Measurements from ENCODE around the gene ISLR2.
"Not testable (repeated sequence)": the region's sequence is repeated elsewhere in the genome, so short reads cannot be mapped to it uniquely, and the experiment has no call there.

Gene ISLR2

DNA sequence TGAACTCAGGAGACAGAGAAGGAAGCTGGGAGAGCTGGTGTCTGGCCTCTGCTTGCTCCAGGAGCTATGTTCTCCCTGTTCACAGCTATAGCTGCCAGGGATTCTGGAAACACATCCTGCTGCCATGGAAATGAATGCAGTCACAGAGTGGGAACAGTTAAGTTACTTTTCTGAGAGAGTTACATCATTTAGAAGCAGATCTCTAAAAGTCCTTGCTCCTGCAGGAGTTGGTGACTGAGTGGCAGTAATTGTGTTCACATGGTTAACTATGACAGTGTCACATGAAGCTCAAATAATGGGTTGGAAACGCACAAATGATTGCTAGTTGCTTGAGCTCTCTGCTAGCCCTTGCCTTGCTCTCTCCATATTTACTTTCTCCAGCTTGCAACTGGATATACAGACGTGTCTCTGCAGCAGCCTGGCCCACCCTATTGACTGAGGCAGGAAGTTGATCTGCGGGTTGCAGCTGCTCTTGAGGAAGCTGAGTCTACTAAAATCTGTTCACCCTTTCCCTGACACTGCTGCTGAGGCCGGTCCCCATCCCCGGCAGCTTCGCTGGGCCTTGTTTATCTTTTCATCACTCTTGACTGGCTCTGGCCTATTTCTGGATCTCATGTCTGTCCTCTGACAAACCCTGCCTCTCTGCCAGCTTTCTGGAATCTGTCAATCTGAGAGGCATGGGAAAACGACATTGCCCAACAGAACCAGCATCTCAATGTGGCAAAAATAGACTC, 26.5 kb downstream of the ISLR2 start:
- DNase-seq (no peak), ATAC-seq (replicated peaks) (no peak)
- Mint-ChIP-seq H3K27ac (no peak overlapping the region), H3K4me1 (ENCODE audit: low read depth in 2 of 2) (peaks cover 3 to 9% of the 10 kb centered on the region in 2 donors), H3K4me3 (no peak overlapping the region), H3K36me3 (ENCODE audit: insufficient read depth) (no peaks in the 10 kb centered on the region), H3K27me3 (peaks cover 51 to 58% of the 10 kb centered on the region in 2 donors), H3K9me3 (no peaks in the 10 kb centered on the region)

DNA sequence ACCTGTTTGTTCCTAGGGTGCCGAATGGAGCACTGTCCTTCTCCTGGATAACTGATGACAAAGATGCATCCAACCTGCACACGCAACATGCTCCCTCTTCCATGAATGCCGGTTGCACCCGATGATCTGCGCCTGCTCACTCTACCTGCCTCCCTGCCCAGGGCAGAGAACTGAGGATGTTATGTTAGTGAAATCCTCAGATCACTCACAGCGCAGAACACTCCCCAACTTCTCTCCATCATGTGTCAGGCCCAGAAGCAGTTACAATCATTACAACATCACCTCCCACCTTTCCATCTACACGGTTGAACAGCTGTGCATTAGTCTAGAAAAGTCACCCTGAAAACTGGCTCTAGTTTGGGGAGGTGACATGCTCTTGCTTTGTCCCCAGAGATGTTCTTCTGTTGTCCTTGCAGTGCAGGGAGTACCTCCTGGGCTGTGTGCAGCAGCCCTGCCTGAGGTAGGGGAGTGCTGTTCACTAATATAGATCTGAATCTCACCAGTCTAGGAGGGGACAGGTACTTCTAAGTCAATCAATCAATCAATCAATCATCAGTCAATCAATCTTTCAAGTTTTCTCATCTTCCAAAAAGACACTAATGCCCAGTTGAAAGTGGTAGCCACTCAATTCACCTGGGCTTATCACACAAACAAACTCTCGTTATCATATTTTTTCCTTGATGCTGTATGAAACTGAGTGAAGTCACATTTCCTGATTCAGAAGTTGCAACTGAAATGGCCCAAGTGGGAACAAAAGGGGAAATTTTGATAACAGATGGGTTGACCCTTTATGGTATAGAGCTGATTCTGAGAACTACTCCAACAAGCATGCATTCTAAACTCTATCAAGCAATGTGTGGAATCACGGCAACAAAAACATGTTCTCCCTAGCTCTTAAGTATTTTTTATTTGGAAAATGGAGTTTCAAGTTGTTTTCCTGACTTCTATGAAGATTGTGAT, 27.8 kb downstream of the ISLR2 start:
- H3K4me3 Mint-ChIP-seq, result no peak overlapping the region
- peaks cover 57 to 65% of the 10 kb centered on the region in 2 donors for H3K27me3 Mint-ChIP-seq
- H3K27ac Mint-ChIP-seq, result no peak overlapping the region
- DNase-seq (no peak), ATAC-seq (replicated peaks) (no peak)
- H3K4me1 Mint-ChIP-seq (ENCODE audit: low read depth in 2 of 2), result peaks cover 3 to 9% of the 10 kb centered on the region in 2 donors
- H3K9me3 Mint-ChIP-seq, result no peaks in the 10 kb centered on the region
- no peaks in the 10 kb centered on the region for H3K36me3 Mint-ChIP-seq (ENCODE audit: insufficient read depth)

DNA sequence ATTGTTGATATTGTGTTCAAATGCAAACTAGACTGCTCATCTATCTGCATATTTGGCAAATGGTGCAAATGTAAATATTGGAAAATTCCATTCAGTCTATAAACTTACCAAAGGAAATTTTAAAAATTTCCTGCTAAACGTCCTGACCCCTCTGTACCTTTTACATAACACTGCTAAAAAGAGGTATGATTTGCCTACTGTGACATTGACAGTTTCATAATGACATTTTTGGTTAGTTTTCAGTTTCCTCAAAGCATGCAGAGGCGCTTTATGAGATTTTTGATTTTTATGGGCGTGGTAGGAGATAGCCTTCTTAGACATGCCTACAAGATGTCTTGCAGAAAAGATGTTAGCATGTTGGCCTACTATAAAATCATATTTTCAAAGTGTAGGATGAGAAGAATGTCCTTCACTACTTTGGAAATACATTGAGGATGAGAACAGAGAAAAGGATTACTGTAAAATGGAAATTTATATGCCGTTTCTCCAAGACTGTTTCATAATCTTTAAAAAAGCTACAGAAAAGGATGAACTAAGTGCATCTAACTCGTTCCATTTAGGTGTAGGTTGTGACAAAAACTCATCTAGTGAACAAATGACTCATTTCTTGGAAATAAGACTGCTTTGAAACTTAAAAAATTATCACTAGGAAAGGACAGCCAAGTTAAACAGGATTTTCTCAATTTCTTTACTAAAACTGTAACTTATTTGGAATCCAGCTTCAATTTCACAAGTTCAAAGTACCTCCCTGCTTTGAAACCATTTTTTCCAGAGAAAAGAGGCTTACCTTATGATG, 28.7 kb downstream of the ISLR2 start:
- Mint-ChIP-seq H3K36me3 (ENCODE audit: insufficient read depth) (no peaks in the 10 kb centered on the region), H3K9me3 (no peaks in the 10 kb centered on the region), H3K4me3 (no peak overlapping the region), H3K27ac (no peak overlapping the region), H3K27me3 (peaks cover 61 to 66% of the 10 kb centered on the region in 2 donors), H3K4me1 (ENCODE audit: low read depth in 2 of 2) (peaks cover 3 to 9% of the 10 kb centered on the region in 2 donors)
- no peak for ATAC-seq (replicated peaks)
- DNase-seq, result no peak

DNA sequence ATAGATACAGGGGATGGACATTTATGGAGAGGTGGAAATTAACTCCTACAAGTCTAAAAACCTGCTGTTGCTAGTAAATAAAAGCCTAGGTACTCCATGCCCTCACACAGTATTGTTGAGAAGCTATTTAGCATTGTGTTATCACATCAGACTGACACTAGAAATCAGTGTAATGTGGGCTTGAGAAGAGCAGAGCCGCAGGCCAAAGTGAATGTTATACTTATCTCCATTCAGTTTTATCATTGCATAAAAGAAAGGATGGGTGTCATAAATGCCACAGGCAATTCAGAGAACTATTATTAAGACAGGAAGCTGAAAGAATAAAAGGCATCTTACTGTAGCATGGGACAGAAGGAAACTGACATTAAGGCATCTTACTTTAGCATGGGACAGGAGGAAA, 29.4 kb downstream of the ISLR2 start:
- H3K27me3 Mint-ChIP-seq, result peaks cover 64 to 71% of the 10 kb centered on the region in 2 donors
- no peak overlapping the region for H3K4me3 Mint-ChIP-seq
- no peaks in the 10 kb centered on the region for H3K36me3 Mint-ChIP-seq (ENCODE audit: insufficient read depth)

DNA sequence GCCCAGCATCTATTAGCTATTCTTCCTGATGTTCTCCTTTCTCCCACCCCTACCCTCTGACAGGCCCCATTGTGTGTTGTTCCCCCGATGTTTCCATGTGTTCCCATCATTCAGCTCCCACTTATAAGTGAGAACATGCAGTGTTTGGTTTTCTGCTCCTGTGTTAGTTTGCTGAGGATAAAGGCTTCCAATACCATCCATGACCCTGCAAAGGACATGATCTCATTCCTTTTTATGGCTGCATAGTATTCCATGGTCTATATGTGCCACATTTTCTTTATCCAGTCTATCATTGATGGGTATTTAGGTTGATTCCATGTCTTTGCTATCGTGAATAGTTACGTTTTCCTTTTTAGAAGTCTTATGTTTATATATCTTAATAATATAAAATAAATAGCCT, 30.0 kb downstream of the ISLR2 start:
- H3K9me3 Mint-ChIP-seq; DNase-seq; ATAC-seq (replicated peaks); H3K4me3 Mint-ChIP-seq; H3K4me1 Mint-ChIP-seq (ENCODE audit: low read depth in 2 of 2); H3K36me3 Mint-ChIP-seq (ENCODE audit: insufficient read depth); H3K27ac Mint-ChIP-seq: not testable (repeated sequence)
- peaks cover 65 to 67% of the 10 kb centered on the region in 2 donors for H3K27me3 Mint-ChIP-seq

More for the DNA sequence above, 29.4 kb downstream of the ISLR2 start:
- Mint-ChIP-seq H3K27ac (no peak overlapping the region), H3K9me3 (peaks cover 0 to 3% of the 10 kb centered on the region in 2 donors), H3K4me1 (ENCODE audit: low read depth in 2 of 2) (peaks cover 3 to 9% of the 10 kb centered on the region in 2 donors)
- DNase-seq (no peak), ATAC-seq (replicated peaks) (no peak)

DNA sequence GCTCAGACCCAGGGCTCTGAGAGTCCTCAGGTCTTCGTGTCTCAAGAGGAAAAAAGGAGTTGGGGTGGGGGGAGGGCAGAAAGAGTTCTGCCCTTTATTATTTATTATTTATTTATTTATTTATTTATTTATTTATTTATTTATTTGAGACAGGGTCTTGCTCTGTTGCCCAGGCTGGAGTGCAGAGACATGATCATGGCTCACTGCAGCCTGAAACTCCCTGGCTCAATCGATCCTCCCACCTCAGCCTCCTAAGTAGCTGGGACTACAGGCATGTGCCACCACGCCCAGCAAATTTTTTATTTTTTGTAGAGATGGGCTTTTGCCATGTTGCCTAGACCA, 31.8 kb downstream of the ISLR2 start:
- H3K4me3 Mint-ChIP-seq; H3K4me1 Mint-ChIP-seq (ENCODE audit: low read depth in 2 of 2); H3K27ac Mint-ChIP-seq; DNase-seq; H3K9me3 Mint-ChIP-seq; ATAC-seq (replicated peaks); H3K36me3 Mint-ChIP-seq (ENCODE audit: insufficient read depth): not testable (repeated sequence)
- H3K27me3 Mint-ChIP-seq, result peaks cover 55 to 68% of the 10 kb centered on the region in 2 donors

DNA sequence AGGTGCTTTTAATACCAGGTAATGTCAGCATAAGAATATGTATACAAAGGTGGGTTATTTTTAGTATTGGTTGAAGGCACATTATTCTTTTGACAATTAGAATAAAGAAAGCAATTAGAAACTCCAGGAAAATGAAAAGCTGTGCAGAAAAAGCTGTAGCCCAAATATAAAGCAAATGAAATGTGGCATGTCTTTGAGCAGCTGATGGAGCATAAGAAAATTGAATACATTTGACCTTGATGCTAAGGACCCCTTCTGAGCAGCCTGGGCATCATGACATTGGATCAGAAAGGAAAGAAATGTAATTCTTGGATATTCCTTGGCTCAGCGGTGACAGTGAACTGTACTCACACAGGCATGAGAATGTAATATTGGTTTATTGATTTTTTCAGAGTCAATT, 35.1 kb downstream of the ISLR2 start:
- ATAC-seq (replicated peaks), result no peak
- Mint-ChIP-seq H3K4me1 (ENCODE audit: low read depth in 2 of 2) (no peaks in the 10 kb centered on the region), H3K4me3 (no peak overlapping the region), H3K27me3 (peaks cover 68 to 72% of the 10 kb centered on the region in 2 donors), H3K36me3 (ENCODE audit: insufficient read depth) (no peaks in the 10 kb centered on the region), H3K27ac (no peak overlapping the region), H3K9me3 (peaks cover 0 to 3% of the 10 kb centered on the region in 2 donors)
- DNase-seq, result no peak

DNA sequence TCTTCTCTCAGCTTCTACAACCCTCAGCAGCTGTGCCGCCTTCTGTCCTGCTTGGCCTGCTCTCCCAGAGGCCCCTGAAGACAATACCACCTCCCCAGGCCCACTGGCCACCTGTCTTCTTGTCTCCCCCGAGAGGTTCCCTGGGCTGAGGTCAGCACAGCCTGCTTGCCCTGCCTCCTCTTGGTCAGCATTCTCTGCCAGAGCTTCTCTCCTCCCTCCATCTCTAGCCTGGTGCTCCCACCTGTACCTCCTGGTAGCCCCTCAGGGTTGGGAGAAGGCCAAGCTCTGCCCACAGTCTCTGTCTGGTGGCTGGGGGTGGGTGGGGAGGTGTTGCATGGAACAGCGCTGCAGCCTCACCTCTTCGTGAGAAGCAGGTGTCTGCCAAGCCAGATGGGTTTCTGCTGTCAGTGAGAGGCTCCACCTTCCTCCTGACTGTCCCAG, 37.5 kb downstream of the ISLR2 start:
- Mint-ChIP-seq H3K9me3 (peaks cover 0 to 3% of the 10 kb centered on the region in 2 donors), H3K36me3 (ENCODE audit: insufficient read depth) (no peaks in the 10 kb centered on the region), H3K4me1 (ENCODE audit: low read depth in 2 of 2) (no peaks in the 10 kb centered on the region), H3K4me3 (no peak overlapping the region), H3K27me3 (peaks cover 54 to 65% of the 10 kb centered on the region in 2 donors), H3K27ac (no peak overlapping the region)
- ATAC-seq (replicated peaks) (no peak), DNase-seq (no peak)

DNA sequence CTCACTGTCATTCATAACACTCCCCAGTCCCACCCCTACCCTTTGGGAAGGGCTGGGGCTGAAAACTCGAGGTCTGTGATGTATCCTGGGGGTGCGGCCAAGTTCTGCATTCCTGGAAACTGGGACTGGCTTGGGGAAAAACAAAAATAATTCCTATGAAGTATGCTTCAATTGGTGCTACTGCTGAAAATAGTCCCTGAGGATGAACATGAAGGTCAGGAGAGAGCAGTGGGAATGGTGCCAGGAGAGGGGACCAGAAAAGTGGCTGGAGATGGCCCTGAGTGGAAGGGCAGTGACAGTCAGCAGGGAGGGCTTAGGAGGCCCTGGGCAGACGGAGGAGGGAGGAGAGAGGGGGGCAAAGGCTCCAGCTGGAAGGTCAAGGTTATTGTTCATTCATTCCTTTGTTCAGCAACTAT, 38.3 kb downstream of the ISLR2 start:
- Mint-ChIP-seq H3K4me3 (no peak overlapping the region), H3K4me1 (ENCODE audit: low read depth in 2 of 2) (no peaks in the 10 kb centered on the region), H3K27ac (no peak overlapping the region), H3K9me3 (peaks cover 0 to 3% of the 10 kb centered on the region in 2 donors), H3K36me3 (ENCODE audit: insufficient read depth) (no peaks in the 10 kb centered on the region), H3K27me3 (peaks cover 46 to 57% of the 10 kb centered on the region in 2 donors)
- ATAC-seq (replicated peaks) (no peak), DNase-seq (no peak)

DNA sequence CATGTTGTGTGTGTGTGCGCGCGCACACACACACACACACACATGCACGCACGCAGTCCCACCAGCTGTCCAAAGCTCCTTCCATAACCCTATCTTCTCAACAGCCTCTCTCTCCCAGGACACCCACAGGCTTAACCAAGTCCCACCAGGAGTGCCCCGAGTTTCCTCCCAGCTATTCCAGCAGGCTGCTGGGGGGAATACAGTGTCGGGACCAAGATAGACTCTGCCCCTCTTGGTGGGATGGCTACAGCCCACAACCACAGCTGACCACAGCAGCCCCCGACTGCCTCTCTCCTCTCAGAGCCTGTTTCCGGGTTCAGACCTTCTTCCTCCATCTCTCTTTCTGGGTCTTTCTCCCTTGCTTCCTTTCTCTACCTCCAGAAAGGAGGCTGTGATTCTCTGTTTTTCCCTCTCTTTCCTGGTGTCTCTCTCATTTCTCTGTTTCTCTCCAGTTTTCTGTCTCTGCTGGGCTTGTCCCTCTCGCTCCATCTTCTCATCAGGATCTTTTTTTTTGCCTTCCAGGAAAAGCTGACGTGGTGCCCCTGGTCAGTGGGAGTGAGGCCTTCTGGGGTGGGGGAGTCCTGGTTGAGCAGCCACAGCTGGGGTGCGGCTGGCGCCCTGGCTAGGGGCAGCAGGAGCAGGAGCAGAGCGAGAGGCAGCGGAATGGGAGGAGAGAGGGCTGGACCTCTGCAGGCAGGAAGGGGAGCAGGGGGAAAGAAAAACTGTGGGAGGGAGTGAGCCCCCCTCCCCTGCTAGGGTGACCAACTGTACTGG, 39.9 kb downstream of the ISLR2 start:
- no peaks in the 10 kb centered on the region for H3K36me3 Mint-ChIP-seq (ENCODE audit: insufficient read depth)
- no peak overlapping the region for H3K4me3 Mint-ChIP-seq
- H3K27ac Mint-ChIP-seq, result no peak overlapping the region
- H3K9me3 Mint-ChIP-seq, result no peaks in the 10 kb centered on the region
- H3K4me1 Mint-ChIP-seq (ENCODE audit: low read depth in 2 of 2), result no peaks in the 10 kb centered on the region
- H3K27me3 Mint-ChIP-seq, result peaks cover 34 to 44% of the 10 kb centered on the region in 2 donors
- DNase-seq (no peak), ATAC-seq (replicated peaks) (no peak)

DNA sequence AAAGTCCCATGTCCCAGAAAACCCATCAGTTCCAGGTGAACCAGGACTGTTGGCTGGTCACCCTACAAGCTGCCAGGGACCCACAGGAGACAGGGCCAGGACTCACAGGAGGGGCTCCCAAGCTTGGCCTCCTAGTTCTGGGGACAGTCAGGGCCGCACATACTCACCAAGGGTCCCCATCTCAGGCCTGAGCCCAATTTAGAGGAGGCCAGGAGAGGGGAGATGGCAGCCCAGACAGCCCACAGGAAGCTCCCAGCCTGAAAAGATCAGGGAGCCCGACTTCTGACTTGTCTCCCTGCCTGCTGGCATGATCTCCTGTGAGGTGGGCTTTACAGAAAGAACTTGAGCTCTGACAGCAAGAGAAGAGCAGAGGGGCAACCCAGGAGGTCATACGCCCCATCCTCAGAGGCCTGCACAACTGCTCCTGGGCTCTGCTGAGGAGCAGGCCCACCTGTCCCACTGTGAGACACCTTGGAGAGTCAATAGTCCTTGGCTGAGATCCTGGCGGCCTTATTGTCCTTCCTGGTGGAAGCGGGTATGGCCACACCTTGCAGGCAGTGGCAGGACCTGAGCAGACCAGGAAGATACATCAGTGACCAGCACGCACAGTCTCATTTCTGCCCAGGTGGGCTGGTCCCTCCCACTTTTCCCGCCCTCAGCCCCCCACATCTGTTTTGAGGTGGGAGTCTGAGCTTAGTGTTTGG, 40.6 kb downstream of the ISLR2 start:
- peaks cover 32 to 51% of the 10 kb centered on the region in 2 donors for H3K27me3 Mint-ChIP-seq

DNA sequence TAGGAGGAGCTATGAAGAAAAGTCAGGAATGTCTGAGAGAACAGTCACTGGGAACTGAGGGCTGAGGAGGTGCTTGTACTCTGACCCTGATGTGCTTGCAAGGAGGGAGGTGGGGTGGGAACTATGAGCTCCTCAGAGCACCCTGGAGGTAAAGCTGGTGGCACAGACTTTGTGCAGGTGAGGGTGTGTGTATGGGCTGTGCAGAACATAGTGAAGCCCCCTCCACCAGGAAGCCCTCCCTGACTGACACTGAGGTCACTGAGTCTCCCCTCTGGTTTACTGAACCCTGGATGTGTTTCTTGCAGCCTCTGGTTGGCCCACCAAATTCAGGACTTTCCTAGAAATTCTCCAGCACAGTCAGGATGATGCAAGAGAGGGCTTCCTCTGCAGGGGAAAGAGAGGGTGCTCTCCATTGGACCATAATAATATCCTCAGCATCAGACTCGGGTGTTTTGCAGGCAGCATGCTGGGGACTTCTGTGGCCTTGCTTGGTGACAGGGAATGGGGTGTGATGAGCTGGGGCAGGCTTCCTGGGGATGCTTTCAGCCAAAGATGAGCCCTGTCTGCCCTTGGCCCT, 41.7 kb downstream of the ISLR2 start:
- ATAC-seq (replicated peaks), result no peak
- no peaks in the 10 kb centered on the region for H3K9me3 Mint-ChIP-seq
- H3K4me1 Mint-ChIP-seq (ENCODE audit: low read depth in 2 of 2), result no peaks in the 10 kb centered on the region
- H3K36me3 Mint-ChIP-seq (ENCODE audit: insufficient read depth), result no peaks in the 10 kb centered on the region
- H3K4me3 Mint-ChIP-seq, result no peak overlapping the region
- H3K27me3 Mint-ChIP-seq, result peaks cover 35 to 62% of the 10 kb centered on the region in 2 donors
- DNase-seq, result no peak
- peak overlapping the region in 1 of 2 donors; percentile 27 for H3K27ac Mint-ChIP-seq

More for the DNA sequence above, 40.6 kb downstream of the ISLR2 start:
- H3K4me1 Mint-ChIP-seq (ENCODE audit: low read depth in 2 of 2), result no peaks in the 10 kb centered on the region
- no peak overlapping the region for H3K27ac Mint-ChIP-seq
- no peaks in the 10 kb centered on the region for H3K9me3 Mint-ChIP-seq
- H3K36me3 Mint-ChIP-seq (ENCODE audit: insufficient read depth), result no peaks in the 10 kb centered on the region
- no peak overlapping the region for H3K4me3 Mint-ChIP-seq
- no peak for ATAC-seq (replicated peaks)
- DNase-seq, result no peak

Measured in effector memory CD8-positive, alpha-beta T cell (primary cell).